T47D (cell line): ENCODE measurements around the gene VENTX.

Experiments used
- DNase-seq, 2 experiments: peaks; one replicate each; pipeline versions ENCODE4 v3.0.0 to v3.0.0-alpha.2; 2011 to 2012; ENCODE audit warnings: low read depth in 1 of 2, low spot score in 1 of 2
- JUND ChIP-seq: IDR thresholded peaks from 2 replicates; pipeline ENCODE4 v1.6.1; 2012; ENCODE audit warnings: low read depth
- in situ Hi-C: cut with HindIII; loops from 2 replicates; pipeline ENCODE4 v1.10.0; 2016; ENCODE audit warnings: low sequenced_read_pairs, low pct_unique_long_range_greater_than_20kb

Gene VENTX

GRCh38 chr10:133278577-133279265 lies 41.1 kb downstream of the VENTX start:
- in situ Hi-C loops = no loop called here
- DNase-seq = peak; percentile 42 to 52
- TF ChIP-seq JUND = no peak

GRCh38 chr10:133279326-133280226 lies 41.9 kb downstream of the VENTX start:
- DNase-seq = no peak
- in situ Hi-C loops = no loop called here
- no peak for TF ChIP-seq JUND

DNA sequence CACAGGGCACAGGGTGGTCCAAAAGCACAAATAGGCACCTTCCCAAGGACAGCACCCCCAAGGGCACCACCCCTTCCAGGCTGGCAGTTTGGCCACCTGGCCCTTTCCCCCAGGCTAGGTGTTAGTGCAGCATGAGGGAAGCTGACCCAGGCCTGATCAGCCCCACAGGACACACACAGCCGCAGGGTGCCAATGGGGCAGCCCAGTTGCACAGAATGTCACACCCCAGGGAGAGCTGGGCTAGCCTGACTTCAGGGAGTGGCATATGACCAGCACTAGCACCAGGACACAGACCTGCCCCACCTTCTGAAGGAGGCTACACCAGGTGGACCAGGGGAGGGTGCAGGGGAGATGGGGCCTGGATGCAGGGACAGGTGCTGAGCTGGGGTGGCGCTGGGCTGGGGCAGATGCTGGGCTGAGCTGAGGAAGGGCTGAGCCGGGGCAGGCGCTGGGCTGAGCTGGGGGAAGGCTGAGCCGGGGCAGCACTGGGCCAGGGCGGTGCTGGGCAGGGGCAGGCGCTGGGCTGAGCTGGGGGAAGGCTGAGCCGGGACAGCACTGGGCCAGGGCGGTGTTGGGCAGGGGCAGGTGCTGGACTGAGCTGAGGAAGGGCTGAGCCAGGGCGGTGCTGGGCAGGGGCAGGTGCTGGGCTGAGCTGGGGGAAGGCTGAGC lies 42.9 kb downstream of the VENTX start:
- no peak for DNase-seq
- in situ Hi-C loops = no loop called here
- TF ChIP-seq JUND = no peak

- in situ Hi-C loops = no loop called here
- no peak for TF ChIP-seq JUND
- DNase-seq = no peak
Measured at GRCh38 chr10:133281084-133281483, 43.4 kb downstream of the VENTX start.

GRCh38 chr10:133281628-133282372 lies 44.1 kb downstream of the VENTX start:
- in situ Hi-C loops = no loop called here
- no peak for DNase-seq
- TF ChIP-seq JUND = no peak

GRCh38 chr10:133282846-133283390 lies 45.3 kb downstream of the VENTX start:
- no peak for TF ChIP-seq JUND
- in situ Hi-C loops = no loop called here

GRCh38 chr10:133283931-133284330 lies 46.3 kb downstream of the VENTX start:
- no peak for DNase-seq
- in situ Hi-C loops = no loop called here

More at GRCh38 chr10:133282846-133283390, 45.3 kb downstream of the VENTX start:
- DNase-seq = no peak

GRCh38 chr10:133285217-133285616 lies 47.6 kb downstream of the VENTX start:
- in situ Hi-C loops = no loop called here
- no peak for TF ChIP-seq JUND
- DNase-seq = no peak

More at GRCh38 chr10:133283931-133284330, 46.3 kb downstream of the VENTX start:
- TF ChIP-seq JUND = no peak

DNA sequence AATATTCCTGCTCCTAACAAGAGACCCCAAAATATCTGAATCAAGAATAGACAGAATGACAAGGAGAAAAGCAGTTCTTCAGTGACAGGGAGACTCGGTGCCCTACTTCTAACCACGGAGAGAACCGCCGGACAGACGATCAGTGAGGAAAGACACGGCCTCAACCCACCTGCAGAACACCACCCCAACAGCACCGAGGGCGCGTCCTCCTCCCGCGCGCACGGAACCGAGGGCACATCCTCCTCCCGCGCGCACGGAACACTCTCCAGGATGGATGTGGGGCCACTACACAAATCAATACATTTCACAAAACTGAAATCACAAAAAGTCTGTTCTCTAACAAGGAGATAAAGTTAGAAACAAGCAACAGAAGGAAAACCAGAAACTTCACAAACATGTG lies 48.7 kb downstream of the VENTX start:
- in situ Hi-C loops = no loop called here
- DNase-seq = no peak
- TF ChIP-seq JUND = no peak

- no peak for DNase-seq
- in situ Hi-C loops = no loop called here
- no peak for TF ChIP-seq JUND
Measured at GRCh38 chr10:133287832-133288500, 50.3 kb downstream of the VENTX start.

DNA sequence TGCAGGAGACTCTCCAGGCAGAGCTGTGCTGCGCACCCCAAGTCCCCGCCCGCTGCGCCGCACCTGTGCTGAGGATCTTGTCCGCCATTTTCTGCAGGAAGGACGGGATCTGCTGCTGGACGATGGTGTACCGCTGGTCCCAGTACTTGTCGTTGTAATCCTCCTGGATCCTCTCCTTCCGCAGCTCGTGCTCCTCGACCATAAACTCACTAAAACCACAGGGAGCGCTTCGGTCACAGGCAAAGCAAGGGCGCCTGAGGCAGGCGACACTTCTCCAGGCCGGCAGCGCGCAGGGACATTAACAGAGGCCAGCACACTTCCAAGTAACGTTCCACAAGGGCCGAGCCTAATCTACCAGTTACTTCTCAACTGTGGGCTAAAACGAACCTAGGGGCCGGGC lies 52.1 kb downstream of the VENTX start:
- DNase-seq = no peak
- in situ Hi-C loops = no loop called here

More for the DNA sequence above, 52.1 kb downstream of the VENTX start:
- TF ChIP-seq JUND = no peak
